Prostate gland (tissue), 2 donors: ENCODE measurements around the gene ADGRL4.

ENCODE experiments used
- POLR2AphosphoS5 ChIP-seq: sonication (generic); formaldehyde crosslinking; IDR thresholded peaks from one replicate; pipeline ENCODE4 v1.6.1; 2017; ENCODE audit warnings: antibody characterized with exemption
- TF ChIP-seq, protein P1 (sequence below), 4 experiments: fragments of 200-600 bp in 2 of 4; fragments of 450-650 bp in 2 of 4; sonication (generic) in 2 of 4; IDR thresholded peaks; 1 replicate in 3 of 4; 2 replicates in 1 of 4; pipeline ENCODE4 v1.5.1; 2016 to 2019; ENCODE audit warnings: antibody characterized with exemption in 4 of 4, mild to moderate bottlenecking in 2 of 4, moderate library complexity in 2 of 4

DNA sequence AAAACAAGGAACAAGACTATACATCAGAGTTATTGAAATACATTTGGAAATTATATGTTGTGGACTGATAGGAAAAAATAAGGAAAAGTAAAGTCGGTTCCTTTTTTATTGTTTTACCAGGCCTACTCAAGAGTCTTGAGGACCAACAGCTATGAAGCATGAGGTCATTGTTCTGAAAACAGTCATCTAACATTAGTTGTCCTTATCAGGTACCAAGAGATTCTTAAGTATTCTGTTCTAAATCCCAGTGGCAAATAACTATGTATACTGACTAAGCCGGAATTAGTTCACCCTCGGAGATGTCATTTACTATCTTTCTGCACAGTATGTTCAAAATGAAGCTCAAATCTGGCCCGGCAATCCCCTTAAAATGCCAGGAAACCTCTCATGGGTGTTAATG is 585 bp downstream of the ADGRL4 start:
- TF ChIP-seq, protein P1, sequence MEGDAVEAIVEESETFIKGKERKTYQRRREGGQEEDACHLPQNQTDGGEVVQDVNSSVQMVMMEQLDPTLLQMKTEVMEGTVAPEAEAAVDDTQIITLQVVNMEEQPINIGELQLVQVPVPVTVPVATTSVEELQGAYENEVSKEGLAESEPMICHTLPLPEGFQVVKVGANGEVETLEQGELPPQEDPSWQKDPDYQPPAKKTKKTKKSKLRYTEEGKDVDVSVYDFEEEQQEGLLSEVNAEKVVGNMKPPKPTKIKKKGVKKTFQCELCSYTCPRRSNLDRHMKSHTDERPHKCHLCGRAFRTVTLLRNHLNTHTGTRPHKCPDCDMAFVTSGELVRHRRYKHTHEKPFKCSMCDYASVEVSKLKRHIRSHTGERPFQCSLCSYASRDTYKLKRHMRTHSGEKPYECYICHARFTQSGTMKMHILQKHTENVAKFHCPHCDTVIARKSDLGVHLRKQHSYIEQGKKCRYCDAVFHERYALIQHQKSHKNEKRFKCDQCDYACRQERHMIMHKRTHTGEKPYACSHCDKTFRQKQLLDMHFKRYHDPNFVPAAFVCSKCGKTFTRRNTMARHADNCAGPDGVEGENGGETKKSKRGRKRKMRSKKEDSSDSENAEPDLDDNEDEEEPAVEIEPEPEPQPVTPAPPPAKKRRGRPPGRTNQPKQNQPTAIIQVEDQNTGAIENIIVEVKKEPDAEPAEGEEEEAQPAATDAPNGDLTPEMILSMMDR (IDR thresholded peaks at IDR 0.05), result no peak
- no peak for TF ChIP-seq POLR2AphosphoS5
